Hepatocyte (in vitro differentiated cells): ENCODE measurements around the gene KNOP1.

Experiments used
- CTCF ChIP-seq: fragments of 200-600 bp; sonication (generic); IDR thresholded peaks from 2 replicates; pipeline ENCODE4 v1.5.1; 2016; ENCODE audit warnings: antibody characterized with exemption, mild to moderate bottlenecking; ENCODE audit not compliant: poor library complexity
- EZH2 ChIP-seq: fragments of 200-600 bp; sonication (generic); IDR thresholded peaks from 2 replicates; pipeline ENCODE4 v1.6.1; 2016; ENCODE audit warnings: antibody characterized with exemption, mild to moderate bottlenecking, borderline replicate concordance
- EZH2phosphoT487 ChIP-seq: fragments of 200-600 bp; sonication (generic); IDR thresholded peaks from one replicate; pipeline ENCODE4 v1.6.1; 2018; ENCODE audit warnings: antibody characterized with exemption, mild to moderate bottlenecking, low read depth, moderate library complexity; ENCODE audit not compliant: unreplicated experiment, severe bottlenecking

GRCh38 chr16:19662351-19662750 lies 55.7 kb downstream of the KNOP1 start:
- no peak for TF ChIP-seq CTCF
- no peak for TF ChIP-seq EZH2
- TF ChIP-seq EZH2phosphoT487 = no peak
